HCT116 (cell line): ENCODE results near the gene ERN1.

ENCODE experiments used
- CTCF ChIP-seq, 3 experiments: fragments of 200-600 bp in 1 of 3; sonication (generic) in 1 of 3; IDR thresholded peaks in 2 of 3; conservative IDR thresholded peaks in 1 of 3; 2 replicates each; pipeline ENCODE4 v1.5.1; 2012 to 2017; ENCODE audit warnings: low read depth in 2 of 3, low read length in 2 of 3, antibody characterized with exemption in 1 of 3, borderline replicate concordance in 1 of 3, control low read depth in 1 of 3, mild to moderate bottlenecking in 1 of 3, mixed read lengths in 1 of 3, mixed run types in 1 of 3, moderate library complexity in 1 of 3; ENCODE audit not compliant: insufficient read depth in 1 of 3
- EZH2 ChIP-seq: fragments of 200-600 bp; sonication (generic); IDR thresholded peaks from 2 replicates; pipeline ENCODE4 v1.6.1; 2017; ENCODE audit warnings: antibody characterized with exemption, mixed run types
- MAX ChIP-seq: IDR thresholded peaks from 2 replicates; pipeline ENCODE4 v1.6.1; 2012
- POLR2A ChIP-seq: IDR thresholded peaks from 2 replicates; pipeline ENCODE4 v1.7.0; 2011; ENCODE audit warnings: borderline replicate concordance; ENCODE audit not compliant: insufficient read depth, insufficient read length; ENCODE audit errors: extremely low read depth
- RAD21 ChIP-seq: IDR thresholded peaks from 2 replicates; pipeline ENCODE4 v1.6.1; 2012; ENCODE audit warnings: low read depth, mild to moderate bottlenecking
- SP1 ChIP-seq: IDR thresholded peaks from 2 replicates; pipeline ENCODE4 v1.6.1; 2012; ENCODE audit warnings: low read depth
- ZNF274 ChIP-seq: fragments of 200-500 bp; sonication (Bioruptor generic); IDR thresholded peaks from 2 replicates; pipeline ENCODE4 v1.6.1; 2014; ENCODE audit warnings: mild to moderate bottlenecking, low read depth, low read length, inconsistent platforms
- TF ChIP-seq, protein P1 (sequence below): IDR thresholded peaks from 2 replicates; pipeline ENCODE4 v1.6.1; 2011; ENCODE audit warnings: mild to moderate bottlenecking, low read length, moderate library complexity; ENCODE audit not compliant: insufficient replicate concordance; ENCODE audit errors: extremely low read depth

- TF ChIP-seq POLR2A (no peak), CTCF (IDR thresholded peaks at IDR 0.05 in 2 of 3, conservative IDR thresholded peaks at IDR 0.05 in 1 of 3; ENCODE audit: borderline replicate concordance in 1 of 3, insufficient read depth in 1 of 3, low read depth in 2 of 3, low read length in 2 of 3) (no peak), EZH2 (no peak), RAD21 (no peak), ZNF274 (no peak), SP1 (no peak), MAX (no peak)
- TF ChIP-seq, protein P1, sequence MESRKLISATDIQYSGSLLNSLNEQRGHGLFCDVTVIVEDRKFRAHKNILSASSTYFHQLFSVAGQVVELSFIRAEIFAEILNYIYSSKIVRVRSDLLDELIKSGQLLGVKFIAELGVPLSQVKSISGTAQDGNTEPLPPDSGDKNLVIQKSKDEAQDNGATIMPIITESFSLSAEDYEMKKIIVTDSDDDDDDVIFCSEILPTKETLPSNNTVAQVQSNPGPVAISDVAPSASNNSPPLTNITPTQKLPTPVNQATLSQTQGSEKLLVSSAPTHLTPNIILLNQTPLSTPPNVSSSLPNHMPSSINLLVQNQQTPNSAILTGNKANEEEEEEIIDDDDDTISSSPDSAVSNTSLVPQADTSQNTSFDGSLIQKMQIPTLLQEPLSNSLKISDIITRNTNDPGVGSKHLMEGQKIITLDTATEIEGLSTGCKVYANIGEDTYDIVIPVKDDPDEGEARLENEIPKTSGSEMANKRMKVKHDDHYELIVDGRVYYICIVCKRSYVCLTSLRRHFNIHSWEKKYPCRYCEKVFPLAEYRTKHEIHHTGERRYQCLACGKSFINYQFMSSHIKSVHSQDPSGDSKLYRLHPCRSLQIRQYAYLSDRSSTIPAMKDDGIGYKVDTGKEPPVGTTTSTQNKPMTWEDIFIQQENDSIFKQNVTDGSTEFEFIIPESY: no peak
Observed at GRCh38 chr17:64039106-64039400, 90.9 kb downstream of the ERN1 start.
